IPS DF 4.7 (cell line): ENCODE results near the gene TBPL2.

Experiments used
- DNase-seq: peaks from one replicate; pipeline ENCODE4 v3.0.0-alpha.2; 2013; ENCODE audit warnings: low spot score; ENCODE audit errors: extremely low read depth

Gene TBPL2

DNA sequence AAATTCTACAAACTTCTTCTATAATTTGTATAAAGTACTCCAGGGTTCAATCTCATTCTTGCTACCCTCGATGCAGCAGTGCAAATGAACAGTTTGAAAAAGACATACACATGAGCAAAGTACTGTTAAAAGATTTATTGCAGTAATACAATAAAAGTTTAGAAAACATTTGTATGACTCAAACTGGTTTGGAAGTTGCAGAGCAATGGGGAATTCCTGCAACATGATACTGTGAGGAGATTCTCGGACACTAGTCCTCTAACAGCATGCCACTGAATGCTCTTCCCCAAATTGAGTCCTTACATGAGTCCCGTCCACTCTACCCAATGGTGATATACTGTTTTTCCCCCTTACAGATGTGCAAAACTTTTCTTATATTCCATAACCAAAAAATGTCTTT lies 74.1 kb downstream of the TBPL2 start:
- no peak for DNase-seq
